Endothelial cell (in vitro differentiated cells): ENCODE results near the gene PTH2. TPM values are rescaled to one million over a fixed set of nuclear protein-coding genes. Genes with fewer than 3 reads are reported as not detected.

ENCODE experiments used
- DNase-seq: peaks from one replicate; pipeline ENCODE4 v3.0.0; 2021; ENCODE audit warnings: low spot score
- H3K27ac Mint-ChIP-seq: one replicate; pipeline ENCODE4 v1.8.0; 2021; ENCODE audit warnings: mixed read lengths, inconsistent platforms; ENCODE audit not compliant: unreplicated experiment
- H3K27me3 Mint-ChIP-seq: one replicate; pipeline ENCODE4 v1.8.0; 2021; ENCODE audit warnings: mild to moderate bottlenecking, moderate library complexity, mixed read lengths, inconsistent platforms; ENCODE audit not compliant: unreplicated experiment
- H3K36me3 Mint-ChIP-seq: one replicate; pipeline ENCODE4 v1.8.0; 2021; ENCODE audit warnings: mild to moderate bottlenecking, low read depth, mixed read lengths, inconsistent platforms; ENCODE audit not compliant: unreplicated experiment
- H3K4me1 Mint-ChIP-seq: one replicate; pipeline ENCODE4 v1.8.0; 2021; ENCODE audit warnings: mild to moderate bottlenecking, mixed read lengths, inconsistent platforms; ENCODE audit not compliant: unreplicated experiment
- H3K4me3 Mint-ChIP-seq: one replicate; pipeline ENCODE4 v1.8.0; 2021; ENCODE audit warnings: mild to moderate bottlenecking, mixed read lengths, inconsistent platforms; ENCODE audit not compliant: unreplicated experiment
- H3K9me3 Mint-ChIP-seq: one replicate; pipeline ENCODE4 v1.8.0; 2021; ENCODE audit warnings: mixed read lengths, inconsistent platforms; ENCODE audit not compliant: unreplicated experiment
- total RNA-seq: library from RNA; stranded (reverse); fragmentation: NEBNext Ultra II Directional; extraction: Animal tissue kit (Norgen Biotek cat#: 25700); gene quantifications from one replicate; pipeline ENCODE4 v1.2.1, GENCODE V29; 2021; ENCODE audit not compliant: unreplicated experiment
- TF ChIP-seq, protein P1 (sequence below): fragments of 200-600 bp; sonication (generic); IDR thresholded peaks from one replicate; pipeline ENCODE4 v1.5.0; 2021; ENCODE audit warnings: antibody characterized with exemption; ENCODE audit not compliant: unreplicated experiment

The PTH2 gene
- total RNA-seq, 1 donor from 2014 or later: not detected

DNA sequence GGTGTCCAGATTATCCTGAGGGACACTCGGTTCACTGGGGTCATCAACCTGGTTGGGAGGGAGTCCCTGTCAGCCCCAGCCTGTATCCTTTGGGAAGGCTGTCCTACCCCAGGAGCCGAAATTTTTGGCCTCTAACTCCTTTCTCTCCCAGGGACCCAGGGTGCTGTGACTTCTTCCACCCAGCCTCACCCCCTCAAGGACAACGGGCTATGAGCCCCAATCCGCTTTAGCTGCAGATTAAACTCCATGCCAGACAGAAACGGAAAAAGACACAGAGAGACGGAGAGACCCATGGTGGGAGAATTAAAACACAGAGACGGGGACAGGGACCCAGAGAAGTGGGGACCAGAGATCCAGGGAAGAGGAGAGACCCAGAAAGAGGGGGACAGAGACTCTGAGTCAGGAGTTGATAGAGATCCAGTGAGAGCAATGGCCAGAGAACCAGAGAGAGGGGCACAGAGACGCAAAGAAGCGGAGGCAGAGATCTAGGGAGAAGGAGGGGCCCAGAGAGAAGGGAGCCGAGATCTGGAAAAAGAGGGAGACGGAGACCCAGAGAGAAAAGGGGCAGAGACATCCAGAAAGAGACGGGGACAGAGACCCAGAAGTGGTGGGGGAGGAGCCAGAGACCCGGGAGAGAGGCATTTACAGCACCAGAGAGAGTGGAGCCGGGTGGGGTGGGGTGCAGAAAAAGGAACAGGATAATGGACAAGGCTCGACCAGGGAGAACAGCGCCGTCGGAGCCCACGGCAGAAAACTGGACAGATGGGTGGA, 17.4 kb upstream of the PTH2 start:
- H3K27me3 Mint-ChIP-seq: peaks cover 58% of the 10 kb centered on the region
- TF ChIP-seq, protein P1, sequence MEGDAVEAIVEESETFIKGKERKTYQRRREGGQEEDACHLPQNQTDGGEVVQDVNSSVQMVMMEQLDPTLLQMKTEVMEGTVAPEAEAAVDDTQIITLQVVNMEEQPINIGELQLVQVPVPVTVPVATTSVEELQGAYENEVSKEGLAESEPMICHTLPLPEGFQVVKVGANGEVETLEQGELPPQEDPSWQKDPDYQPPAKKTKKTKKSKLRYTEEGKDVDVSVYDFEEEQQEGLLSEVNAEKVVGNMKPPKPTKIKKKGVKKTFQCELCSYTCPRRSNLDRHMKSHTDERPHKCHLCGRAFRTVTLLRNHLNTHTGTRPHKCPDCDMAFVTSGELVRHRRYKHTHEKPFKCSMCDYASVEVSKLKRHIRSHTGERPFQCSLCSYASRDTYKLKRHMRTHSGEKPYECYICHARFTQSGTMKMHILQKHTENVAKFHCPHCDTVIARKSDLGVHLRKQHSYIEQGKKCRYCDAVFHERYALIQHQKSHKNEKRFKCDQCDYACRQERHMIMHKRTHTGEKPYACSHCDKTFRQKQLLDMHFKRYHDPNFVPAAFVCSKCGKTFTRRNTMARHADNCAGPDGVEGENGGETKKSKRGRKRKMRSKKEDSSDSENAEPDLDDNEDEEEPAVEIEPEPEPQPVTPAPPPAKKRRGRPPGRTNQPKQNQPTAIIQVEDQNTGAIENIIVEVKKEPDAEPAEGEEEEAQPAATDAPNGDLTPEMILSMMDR: no peak
- H3K4me3 Mint-ChIP-seq: peak overlapping the region; percentile 68
- no peak overlapping the region for H3K27ac Mint-ChIP-seq
- H3K9me3 Mint-ChIP-seq: no peaks in the 10 kb centered on the region
- DNase-seq: no peak
- H3K36me3 Mint-ChIP-seq: peaks cover 7% of the 10 kb centered on the region
- peaks cover 14% of the 10 kb centered on the region for H3K4me1 Mint-ChIP-seq

DNA sequence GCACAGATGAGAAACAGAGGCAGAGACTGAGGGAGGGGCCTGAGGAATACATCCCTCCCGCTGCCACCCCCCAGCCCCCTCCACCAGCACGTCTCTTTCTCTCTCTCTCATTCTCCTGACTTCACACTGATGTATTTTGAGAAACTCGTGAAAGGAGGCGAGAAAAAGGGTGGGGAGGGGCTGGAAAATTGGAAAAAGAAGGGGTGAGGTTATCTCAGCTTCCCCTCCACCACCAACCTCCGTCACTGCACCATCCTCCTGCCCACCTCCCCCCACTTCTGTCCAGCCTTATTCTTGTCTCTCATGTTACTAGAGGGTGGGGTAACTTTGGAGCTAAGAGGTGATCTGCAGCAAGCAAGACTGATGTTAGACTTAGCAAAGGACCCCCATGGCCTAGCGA, 16.6 kb upstream of the PTH2 start:
- Mint-ChIP-seq H3K9me3 (no peaks in the 10 kb centered on the region), H3K4me1 (peaks cover 14% of the 10 kb centered on the region), H3K36me3 (peaks cover 15% of the 10 kb centered on the region), H3K27me3 (peaks cover 59% of the 10 kb centered on the region), H3K4me3 (no peak overlapping the region), H3K27ac (no peak overlapping the region)
- TF ChIP-seq, protein P1: no peak
- DNase-seq: no peak

DNA sequence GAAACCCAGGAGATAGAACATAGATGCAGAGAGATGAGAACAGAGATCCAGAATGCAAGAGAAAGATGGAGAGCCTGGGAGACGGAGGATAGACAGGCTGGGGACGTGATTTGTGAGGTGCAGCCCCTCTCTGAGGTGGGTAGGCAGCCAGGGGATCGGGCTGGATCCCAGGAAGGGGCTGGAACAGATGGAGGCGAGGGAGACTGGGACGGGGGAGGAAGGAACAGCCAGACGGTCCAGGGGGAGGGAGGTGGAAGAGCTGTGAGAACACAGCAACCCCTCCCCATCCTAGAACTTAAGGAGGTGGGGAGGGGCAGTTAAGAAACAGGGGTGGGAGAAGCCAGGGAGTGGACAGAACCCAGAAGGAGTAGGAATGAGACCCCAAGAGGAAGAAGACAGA, 15.0 kb upstream of the PTH2 start:
- H3K36me3 Mint-ChIP-seq: peaks cover 15% of the 10 kb centered on the region
- H3K4me3 Mint-ChIP-seq: no peak overlapping the region
- DNase-seq: no peak
- no peaks in the 10 kb centered on the region for H3K9me3 Mint-ChIP-seq
- H3K4me1 Mint-ChIP-seq: peaks cover 12% of the 10 kb centered on the region
- TF ChIP-seq, protein P1: no peak
- H3K27me3 Mint-ChIP-seq: peaks cover 61% of the 10 kb centered on the region
- H3K27ac Mint-ChIP-seq: no peak overlapping the region

DNA sequence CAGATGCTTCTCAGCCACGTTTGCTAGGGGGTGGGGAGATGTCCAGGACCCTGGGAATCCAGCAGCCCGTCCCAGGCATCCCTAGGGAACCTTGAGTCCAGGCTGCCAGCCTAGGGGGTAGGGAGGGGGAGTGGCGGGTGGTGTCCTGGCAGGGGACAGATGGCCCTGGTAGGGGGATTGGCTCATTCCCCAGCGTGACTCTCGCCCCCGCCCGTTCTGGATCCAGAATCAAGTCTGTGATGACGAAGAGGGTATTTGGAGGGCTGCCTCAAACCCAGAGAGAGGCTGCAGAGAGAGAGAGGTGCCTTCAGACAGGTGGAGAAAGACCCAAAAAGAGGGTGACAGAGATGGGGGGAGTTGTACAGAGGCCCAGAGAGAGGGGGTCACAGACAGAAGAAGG, 14.0 kb upstream of the PTH2 start:
- no peak overlapping the region for H3K4me3 Mint-ChIP-seq
- TF ChIP-seq, protein P1: no peak
- no peaks in the 10 kb centered on the region for H3K9me3 Mint-ChIP-seq
- DNase-seq: no peak
- peaks cover 9% of the 10 kb centered on the region for H3K4me1 Mint-ChIP-seq
- no peak overlapping the region for H3K27ac Mint-ChIP-seq
- peaks cover 15% of the 10 kb centered on the region for H3K36me3 Mint-ChIP-seq
- peaks cover 61% of the 10 kb centered on the region for H3K27me3 Mint-ChIP-seq

DNA sequence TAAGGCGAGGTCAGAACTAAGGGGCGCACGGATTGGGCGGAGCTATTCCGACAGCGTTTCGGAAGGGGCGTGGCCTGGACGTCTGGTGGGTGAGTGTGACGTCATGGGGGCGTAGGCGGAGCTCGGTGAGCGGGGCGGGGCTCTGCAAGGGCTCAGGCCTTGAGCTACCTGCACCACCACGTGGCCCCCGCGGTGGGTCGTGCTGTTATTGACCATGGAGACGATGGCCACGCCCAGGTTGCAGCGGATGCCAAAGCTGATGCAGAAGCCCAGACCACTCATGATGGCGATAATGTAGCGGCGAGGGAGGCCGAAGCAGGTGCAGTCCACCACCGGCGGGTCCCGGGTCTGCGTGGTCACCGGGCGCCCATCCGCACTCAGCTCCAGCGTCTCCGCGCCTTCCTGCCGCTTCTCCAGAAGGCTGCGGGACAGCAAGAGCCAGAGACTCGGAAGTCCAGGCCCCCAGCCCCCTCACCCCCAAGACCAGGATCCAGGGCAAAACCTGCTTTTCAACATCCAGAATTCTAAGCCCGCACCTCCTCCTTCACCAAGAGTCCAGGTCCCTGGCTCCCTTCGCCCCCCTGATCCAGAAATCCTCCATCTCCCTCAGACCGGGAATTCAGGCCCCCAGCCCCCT, 13.3 kb upstream of the PTH2 start:
- Mint-ChIP-seq H3K4me3 (no peak overlapping the region), H3K27ac (no peak overlapping the region), H3K36me3 (peaks cover 8% of the 10 kb centered on the region), H3K27me3 (peaks cover 58% of the 10 kb centered on the region), H3K9me3 (no peaks in the 10 kb centered on the region), H3K4me1 (peaks cover 3% of the 10 kb centered on the region)
- TF ChIP-seq, protein P1: no peak
- DNase-seq: peak; percentile 40
